Motor neuron (in vitro differentiated cells): ENCODE data around the gene RABGEF1. TPM values are rescaled to one million over a fixed set of nuclear protein-coding genes. Genes with fewer than 3 reads are reported as not detected.

Experiments
- ATAC-seq, 8 experiments: fragments of 200-7000 bp; cut with Tn5 transposase; replicated peaks in 6 of 8; 2 replicates each; pipeline ENCODE4 v1.8.0; 2021; ENCODE audit warnings: mild to moderate bottlenecking in 8 of 8, moderate library complexity in 8 of 8
- H3K27ac ChIP-seq, 2 donors: fragments of 250-450 bp; sonication (Bioruptor Pico); 2 replicates each; pipeline ENCODE4 v1.9.0; 2021; ENCODE audit warnings: antibody characterized with exemption in 2 of 2, mild to moderate bottlenecking in 2 of 2, moderate library complexity in 1 of 2
- H3K4me1 ChIP-seq, 2 donors: fragments of 250-450 bp; sonication (Bioruptor Pico); replicated peaks in 1 of 2; 2 replicates each; pipeline ENCODE4 v1.6.1; 2021; ENCODE audit warnings: antibody characterized with exemption in 2 of 2, mild to moderate bottlenecking in 2 of 2, moderate library complexity in 1 of 2
- H3K4me3 ChIP-seq, 5 donors: fragments of 250-450 bp; sonication (Bioruptor Pico); 2 replicates each; pipeline ENCODE4 v1.9.0; 2021; ENCODE audit warnings: antibody characterized with exemption in 5 of 5, mild to moderate bottlenecking in 5 of 5, moderate library complexity in 4 of 5
- WGBS, 10 experiments: fragments of 450-650 bp; shearing (Covaris generic); methylation state at CpG; one replicate each; pipeline ENCODE4 v1.0.0; 2022; 5-methylcytosine and 5-hydroxymethylcytosine counted together
- in situ Hi-C, 9 experiments: fragments of 400-800 bp; cut with MboI; loops; one replicate each; pipeline ENCODE4 v1.15.0; 2021; ENCODE audit warnings: low sequenced_read_pairs in 9 of 9, low pct_unique_long_range_greater_than_20kb in 2 of 9; ENCODE audit not compliant: unreplicated experiment in 9 of 9
- total RNA-seq, 8 experiments: library from RNA; unstranded; fragments of 300-600 nt; gene quantifications; 2 replicates each; pipeline versions ENCODE4 v1.2.3 to v1.2.4, GENCODE V29; 2022

Gene RABGEF1
- total RNA-seq, 8 experiments from 2014 or later, result 12.9 to 34.6 (median 20.7) TPM

DNA sequence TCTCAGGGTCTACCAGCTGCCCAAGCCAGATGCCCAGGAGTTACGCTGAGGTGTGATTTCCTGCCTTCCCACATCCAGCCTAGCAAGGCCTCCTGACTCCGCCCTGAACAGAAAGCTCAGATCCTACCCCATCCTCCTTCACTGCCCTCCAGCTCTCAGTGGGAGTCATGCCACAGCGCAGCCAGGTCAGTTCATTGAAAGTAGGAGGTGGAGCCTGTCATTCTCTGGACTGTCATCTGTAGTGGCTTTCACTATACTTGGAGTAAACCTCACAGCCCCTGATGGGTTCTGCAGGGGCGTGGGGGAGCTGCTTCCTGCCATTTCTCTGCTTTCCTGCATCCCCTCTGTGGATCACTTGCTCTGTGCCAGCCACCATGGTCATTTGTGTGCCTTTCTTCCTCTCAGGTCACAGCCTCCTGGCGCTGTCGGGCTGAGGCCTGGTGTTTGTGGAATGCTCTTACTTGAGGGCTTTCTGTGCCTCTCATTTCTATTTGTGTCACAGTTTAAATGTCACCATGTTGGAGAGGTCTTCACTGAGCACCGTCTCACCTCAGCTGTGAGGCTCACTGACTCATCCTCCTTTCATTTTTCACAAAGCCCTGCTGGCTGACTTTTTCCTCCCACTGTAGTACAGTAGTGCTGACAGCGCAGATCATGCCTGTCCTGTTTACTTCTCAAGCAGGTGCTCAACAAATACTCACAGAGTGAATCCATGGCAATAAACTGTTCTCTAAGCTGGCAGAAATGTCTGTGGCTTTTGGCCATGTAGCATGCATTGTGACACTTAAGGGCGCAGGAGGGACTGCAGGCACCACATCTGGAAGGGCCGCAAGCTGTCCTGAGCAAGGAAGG, 119.5 kb downstream of the RABGEF1 start:
- 33 to 100% (median 76%) methylated on average over 1 to 7 of the region's 10 CpGs; no CpG with 5 or more reads in 2 of the 10 experiments for WGBS, 10 experiments
- H3K4me3 ChIP-seq, result no peak overlapping the region
- H3K27ac ChIP-seq, result no peak overlapping the region
- peak in 5 of 8 experiments; percentile 61 to 94 (median 85) for ATAC-seq
- in situ Hi-C loops, result loop anchor here in 1 of 9 experiments (25.0 kb wide), 1 partner anchor 102 kb away; no protein-coding TSS in a partner anchor
- no peaks in the 10 kb centered on the region for H3K4me1 ChIP-seq

DNA sequence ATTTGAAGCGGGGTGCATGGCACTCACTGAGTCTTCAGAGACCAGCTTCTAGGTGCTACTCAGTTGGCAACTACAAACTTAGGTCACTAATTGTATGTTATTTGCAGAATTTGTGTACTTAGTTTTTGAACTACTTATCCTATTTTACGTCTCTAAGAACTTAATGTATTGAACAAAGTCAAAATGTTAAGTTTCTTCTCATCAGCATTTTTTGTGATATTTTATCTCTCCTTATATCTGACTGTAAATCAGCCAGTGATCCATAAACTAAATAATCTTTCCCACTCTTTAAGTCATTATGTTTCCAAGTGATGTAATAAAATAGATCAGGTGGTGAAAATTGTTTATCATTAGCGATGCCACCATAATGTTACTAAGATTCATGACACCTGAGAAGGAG, 120.2 kb downstream of the RABGEF1 start:
- in situ Hi-C loops, result loop anchor here in 1 of 9 experiments (25.0 kb wide), 1 partner anchor 102 kb away; no protein-coding TSS in a partner anchor
- Histone ChIP-seq H3K4me1 (no peaks in the 10 kb centered on the region), H3K27ac (no peak overlapping the region), H3K4me3 (no peak overlapping the region)
- no peak for ATAC-seq
- 52 to 100% (median 90%) methylated on average over 1 to 3 of the region's 3 CpGs for WGBS, 10 experiments

Other genes with a start within 250 kb of the RABGEF1 start
- gene KCTD7, start 111.9 kb upstream of the RABGEF1 start, total RNA-seq, result 10 to 100 TPM in 5 of 8 experiments, 1 to 10 TPM in 3; 6.5 to 34.3 (median 21.1) TPM
- 10 to 100 TPM; 25.4 to 78.6 (median 41.7) TPM for gene TMEM248, start 180.5 kb downstream of the RABGEF1 start, total RNA-seq